EL (cell line): Measurements from ENCODE around the gene DAPK1.

Source experiments
- DNase-seq: peaks from one replicate; pipeline ENCODE4 v3.0.0-alpha.2; 2016

Gene DAPK1

GRCh38 chr9:87518702-87519335, 21.2 kb downstream of the DAPK1 start:
- DNase-seq: peak; percentile 18

GRCh38 chr9:87519461-87519860, 21.8 kb downstream of the DAPK1 start:
- DNase-seq: no peak

GRCh38 chr9:87520172-87520683, 22.6 kb downstream of the DAPK1 start:
- no peak for DNase-seq

GRCh38 chr9:87521834-87522233, 24.2 kb downstream of the DAPK1 start:
- no peak for DNase-seq

- DNase-seq: no peak
These were observed 26.4 kb downstream of the DAPK1 start for GRCh38 chr9:87524061-87524460.

- no peak for DNase-seq
These were observed 28.1 kb downstream of the DAPK1 start for GRCh38 chr9:87525546-87526303.

- DNase-seq: no peak
These were observed 29.7 kb downstream of the DAPK1 start for GRCh38 chr9:87527211-87527916.

- no peak for DNase-seq
These were observed 31.3 kb downstream of the DAPK1 start for GRCh38 chr9:87528969-87529368.

- DNase-seq: no peak
These were observed 32.0 kb downstream of the DAPK1 start for GRCh38 chr9:87529671-87530070.

GRCh38 chr9:87530716-87531115, 33.0 kb downstream of the DAPK1 start:
- DNase-seq: no peak

GRCh38 chr9:87531370-87532295, 34.0 kb downstream of the DAPK1 start:
- DNase-seq: no peak

- no peak for DNase-seq
These were observed 35.6 kb downstream of the DAPK1 start for GRCh38 chr9:87533271-87533670.

GRCh38 chr9:87534036-87534435, 36.4 kb downstream of the DAPK1 start:
- no peak for DNase-seq

- DNase-seq: no peak
These were observed 37.3 kb downstream of the DAPK1 start for GRCh38 chr9:87534957-87535356.

- no peak for DNase-seq
These were observed 38.3 kb downstream of the DAPK1 start for GRCh38 chr9:87535817-87536539.

- DNase-seq: no peak
These were observed 40.0 kb downstream of the DAPK1 start for GRCh38 chr9:87537625-87538024.

GRCh38 chr9:87540444-87541105, 42.9 kb downstream of the DAPK1 start:
- DNase-seq: no peak

GRCh38 chr9:87541663-87542062, 44.0 kb downstream of the DAPK1 start:
- no peak for DNase-seq

GRCh38 chr9:87542141-87542540, 44.5 kb downstream of the DAPK1 start:
- no peak for DNase-seq

GRCh38 chr9:87543251-87543650, 45.6 kb downstream of the DAPK1 start:
- DNase-seq: peak; percentile 19

GRCh38 chr9:87545858-87546257, 48.2 kb downstream of the DAPK1 start:
- peak; percentile 33 for DNase-seq
